G401 (cell line): ENCODE data around the gene ENTPD7. TPM values are rescaled to one million over a fixed set of nuclear protein-coding genes. Genes with fewer than 3 reads are reported as not detected.
"Not testable (repeated sequence)": the region's sequence is repeated elsewhere in the genome, so short reads cannot be mapped to it uniquely, and the experiment has no call there.

Experiments
- DNase-seq: peaks from one replicate; pipeline ENCODE4 v3.0.0-alpha.2; 2015; ENCODE audit warnings: low spot score
- in situ Hi-C: cut with HindIII; loops from 2 replicates; pipeline ENCODE4 v1.10.0; 2016; ENCODE audit warnings: low sequenced_read_pairs, mixed read lengths
- total RNA-seq: library from RNA; depleted of rRNA; stranded (reverse); fragments of >200 nt; shearing (Covaris generic); gene quantifications from 2 replicates; pipeline ENCODE4 v1.2.3, GENCODE V29; 2014; rRNA removed

The ENTPD7 gene
- total RNA-seq, 1 experiment from 2014 or later: 17.0 TPM

- in situ Hi-C loops: no loop called here
- DNase-seq: peak; percentile 97
Observed at GRCh38 chr10:99732033-99732842, 72.9 kb downstream of the ENTPD7 start, which contains the start of the genes COX15 and CUTC. TSS of gene COX15 (minus strand) at chr10:99732127. CDS start at chr10:99732049, 78 bp downstream. TSS of gene CUTC (plus strand) at chr10:99732234. CDS start at chr10:99732349, 115 bp downstream.

GRCh38 chr10:99733366-99733765 is 74.1 kb downstream of the ENTPD7 start:
- DNase-seq: no peak
- in situ Hi-C loops: no loop called here

GRCh38 chr10:99734111-99734510 is 74.8 kb downstream of the ENTPD7 start:
- in situ Hi-C loops: not testable (repeated sequence)

GRCh38 chr10:99740260-99740659 is 81.0 kb downstream of the ENTPD7 start:
- DNase-seq: no peak
- in situ Hi-C loops: no loop called here

More at GRCh38 chr10:99734111-99734510, 74.8 kb downstream of the ENTPD7 start:
- DNase-seq: not testable (repeated sequence)

GRCh38 chr10:99740933-99741559 is 81.7 kb downstream of the ENTPD7 start:
- no peak for DNase-seq
- in situ Hi-C loops: no loop called here

GRCh38 chr10:99742254-99742653 is 82.9 kb downstream of the ENTPD7 start:
- in situ Hi-C loops: no loop called here
- DNase-seq: no peak

GRCh38 chr10:99742701-99743100 is 83.4 kb downstream of the ENTPD7 start:
- in situ Hi-C loops: no loop called here
- no peak for DNase-seq

- in situ Hi-C loops: no loop called here
- no peak for DNase-seq
Observed at GRCh38 chr10:99743841-99744240, 84.5 kb downstream of the ENTPD7 start.

- DNase-seq, in situ Hi-C loops: not testable (repeated sequence)
Observed at GRCh38 chr10:99746166-99746565, 86.9 kb downstream of the ENTPD7 start.

GRCh38 chr10:99748823-99749451 is 89.6 kb downstream of the ENTPD7 start:
- in situ Hi-C loops: no loop called here
- no peak for DNase-seq

GRCh38 chr10:99750641-99751040 is 91.3 kb downstream of the ENTPD7 start:
- in situ Hi-C loops: no loop called here
- no peak for DNase-seq

GRCh38 chr10:99754670-99755069 is 95.4 kb downstream of the ENTPD7 start:
- no peak for DNase-seq
- in situ Hi-C loops: no loop called here

Other genes with a start within 250 kb of the ENTPD7 start
- gene GOT1, start 228.9 kb upstream of the ENTPD7 start, total RNA-seq: 14.8 and 18.0 TPM in 2 replicates
- gene NKX2-3, start 126.6 kb upstream of the ENTPD7 start, total RNA-seq: not detected in 2 replicates
- gene SLC25A28, start 39.1 kb upstream of the ENTPD7 start, total RNA-seq: 19.1 and 29.9 TPM in 2 replicates
- 25.8 and 27.9 TPM in 2 replicates for gene COX15, start 72.6 kb downstream of the ENTPD7 start, total RNA-seq
- 6.6 and 17.0 TPM in 2 replicates for gene CUTC, start 72.7 kb downstream of the ENTPD7 start, total RNA-seq
- gene ABCC2, start 123.1 kb downstream of the ENTPD7 start, total RNA-seq: 1.8 and 3.7 TPM in 2 replicates